ENCODE results near the gene GABRB1.

GRCh38 chr4:47372561-47372960 is 341.2 kb downstream of the GABRB1 start:
- TF ChIP-seq POLR2A (IDR thresholded peaks at IDR 0.05) (no peak), CTCF (IDR thresholded peaks at IDR 0.05) (no peak)

Data from right lobe of liver (tissue), 4 donors.